Umbilical cord (tissue), 2 donors: ENCODE measurements around the gene DPP6. TPM values are rescaled to one million over a fixed set of nuclear protein-coding genes. Genes with fewer than 3 reads are reported as not detected.

Source experiments
- DNase-seq: peaks from one replicate; pipeline ENCODE4 v3.0.0-alpha.2; 2015; ENCODE audit warnings: low spot score
- total RNA-seq: library from RNA; depleted of rRNA; stranded (reverse); fragments of >200 nt; gene quantifications from one replicate; pipeline ENCODE4 v1.2.3, GENCODE V29; 2014; ENCODE audit warnings: low replicate concordance; ENCODE audit not compliant: insufficient read depth

The DPP6 gene
- total RNA-seq, 1 donor from 2014 or later = 1.2 TPM

- DNase-seq = no peak
Observed at GRCh38 chr7:154875297-154875696, 823.1 kb downstream of the DPP6 start.

- DNase-seq = no peak
Observed at GRCh38 chr7:154876516-154876915, 824.3 kb downstream of the DPP6 start.

- DNase-seq = no peak
Observed at GRCh38 chr7:154877031-154877430, 824.8 kb downstream of the DPP6 start.

- DNase-seq = no peak
Observed at GRCh38 chr7:154879629-154880028, 827.4 kb downstream of the DPP6 start.

- no peak for DNase-seq
Observed at GRCh38 chr7:154880513-154880912, 828.3 kb downstream of the DPP6 start.

GRCh38 chr7:154881026-154881425, 828.8 kb downstream of the DPP6 start:
- no peak for DNase-seq

GRCh38 chr7:154881526-154881925, 829.3 kb downstream of the DPP6 start:
- DNase-seq = no peak

GRCh38 chr7:154882931-154883474, 830.8 kb downstream of the DPP6 start:
- DNase-seq = no peak

- no peak for DNase-seq
Observed at GRCh38 chr7:154884348-154884920, 832.2 kb downstream of the DPP6 start.

- no peak for DNase-seq
Observed at GRCh38 chr7:154886591-154886990, 834.4 kb downstream of the DPP6 start.

- DNase-seq = no peak
Observed at GRCh38 chr7:154888690-154889089, 836.5 kb downstream of the DPP6 start.

GRCh38 chr7:154892459-154892858, 840.3 kb downstream of the DPP6 start:
- no peak for DNase-seq

GRCh38 chr7:154896076-154896475, 843.9 kb downstream of the DPP6 start:
- DNase-seq = no peak

- DNase-seq = no peak
Observed at GRCh38 chr7:154898973-154899855, 847.0 kb downstream of the DPP6 start.

GRCh38 chr7:154899862-154900261, 847.7 kb downstream of the DPP6 start:
- no peak for DNase-seq

- no peak for DNase-seq
Observed at GRCh38 chr7:154902600-154903082, 850.4 kb downstream of the DPP6 start.

GRCh38 chr7:154903083-154903731, 851.0 kb downstream of the DPP6 start:
- no peak for DNase-seq

- no peak for DNase-seq
Observed at GRCh38 chr7:154905146-154905545, 852.9 kb downstream of the DPP6 start.

GRCh38 chr7:154905615-154906014, 853.4 kb downstream of the DPP6 start:
- DNase-seq = no peak

GRCh38 chr7:154906201-154906600, 854.0 kb downstream of the DPP6 start:
- no peak for DNase-seq

GRCh38 chr7:154906736-154907355, 854.6 kb downstream of the DPP6 start:
- no peak for DNase-seq
